IMR-90 (cell line): Measurements from ENCODE around the gene CAMK2D. TPM values are rescaled to one million over a fixed set of nuclear protein-coding genes. Genes with fewer than 3 reads are reported as not detected.

Source experiments
- ATAC-seq: fragments of 200-7000 bp; cut with Tn5 transposase; 2 replicates; pipeline ENCODE4 v1.9.1; 2020; ENCODE audit warnings: low read depth, mild to moderate bottlenecking, moderate library complexity
- BruUV-seq: library from RNA; stranded (reverse); fragments of 400-500 nt; replicated peaks from 2 replicates; lab custom pipeline; 2021; lab: Mats Ljungman, UMichigan
- CTCF ChIA-PET: fragments of 300-600 bp; formaldehyde crosslinking; extraction: SDS; loops from one replicate; lab custom pipeline; 2021; ENCODE audit warnings: antibody characterized with exemption; lab: Yijun Ruan, JAX
- POLR2A ChIA-PET: fragments of 300-600 bp; sonication (Branson Sonifier 250); formaldehyde crosslinking; loops from one replicate; lab custom pipeline; 2022; ENCODE audit warnings: antibody characterized with exemption; ENCODE audit not compliant: unreplicated experiment; lab: Charles Lee
- DNase-seq: peaks from one replicate; pipeline ENCODE4 v3.0.0; 2013
- H2AFZ ChIP-seq: replicated peaks from 2 replicates; pipeline ENCODE3; 2013; ENCODE audit warnings: low read length, mild to moderate bottlenecking; ENCODE audit not compliant: poor library complexity
- H2AK5ac ChIP-seq: 2 replicates; pipeline ENCODE4 v1.6.1; 2013; ENCODE audit warnings: low read depth, low read length, inconsistent platforms
- H2AK9ac ChIP-seq: replicated peaks from 2 replicates; pipeline ENCODE3; 2013; ENCODE audit warnings: mild to moderate bottlenecking, low read depth, low read length, moderate library complexity; ENCODE audit not compliant: poor library complexity
- H2BK120ac ChIP-seq: 2 replicates; pipeline ENCODE4 v1.6.1; 2013; ENCODE audit warnings: low read depth, low read length, inconsistent platforms
- H2BK15ac ChIP-seq: 3 replicates; pipeline ENCODE4 v1.6.1; 2013; ENCODE audit warnings: low read depth, low read length, inconsistent platforms
- H2BK20ac ChIP-seq: 2 replicates; pipeline ENCODE4 v1.6.1; 2013; ENCODE audit warnings: low read depth, mild to moderate bottlenecking, inconsistent platforms, low read length, moderate library complexity
- H2BK5ac ChIP-seq: 2 replicates; pipeline ENCODE4 v1.6.1; 2013; ENCODE audit warnings: mild to moderate bottlenecking, low read depth, low read length, inconsistent platforms; ENCODE audit not compliant: poor library complexity, severe bottlenecking
- H3K14ac ChIP-seq: replicated peaks from 2 replicates; pipeline ENCODE4 v1.6.1; 2013; ENCODE audit warnings: low read depth, low read length, inconsistent platforms
- H3K18ac ChIP-seq: 2 replicates; pipeline ENCODE4 v1.6.1; 2013; ENCODE audit warnings: low read depth, low read length, control low read depth
- H3K23ac ChIP-seq: 2 replicates; pipeline ENCODE4 v1.6.1; 2013; ENCODE audit warnings: low read depth, low read length, inconsistent platforms
- H3K27ac ChIP-seq: 2 replicates; pipeline ENCODE4 v1.5.1; 2013; ENCODE audit warnings: mild to moderate bottlenecking, control low read depth, low read length; ENCODE audit not compliant: insufficient read depth
- H3K27me3 ChIP-seq: 2 replicates; pipeline ENCODE4 v1.6.1; 2013; ENCODE audit warnings: low read length; ENCODE audit not compliant: control insufficient read depth, insufficient read depth
- H3K36me3 ChIP-seq: 2 replicates; pipeline ENCODE4 v1.6.1; 2013; ENCODE audit warnings: low read length, mixed read lengths; ENCODE audit not compliant: control insufficient read depth, insufficient read depth
- H3K4ac ChIP-seq: 2 replicates; pipeline ENCODE4 v1.6.1; 2013; ENCODE audit warnings: low read depth, low read length, inconsistent platforms
- H3K4me1 ChIP-seq: 2 replicates; pipeline ENCODE4 v1.6.1; 2013; ENCODE audit warnings: low read length, mixed read lengths; ENCODE audit not compliant: control insufficient read depth, insufficient read depth
- H3K4me2 ChIP-seq: 2 replicates; pipeline ENCODE4 v1.6.1; 2013; ENCODE audit warnings: low read depth, mild to moderate bottlenecking, control low read depth, low read length, moderate library complexity
- H3K4me3 ChIP-seq: 2 replicates; pipeline ENCODE4 v1.5.1; 2013; ENCODE audit warnings: low read depth, mild to moderate bottlenecking, control low read depth, low read length, moderate library complexity; ENCODE audit not compliant: insufficient read depth
- H3K56ac ChIP-seq: 2 replicates; pipeline ENCODE4 v1.6.1; 2013; ENCODE audit warnings: low read length, inconsistent platforms; ENCODE audit not compliant: insufficient read depth; ENCODE audit errors: extremely low read depth
- H3K79me1 ChIP-seq, 2 experiments: 2 replicates each; pipeline ENCODE4 v1.6.1; 2013; ENCODE audit warnings: low read length in 2 of 2, inconsistent platforms in 1 of 2, low read depth in 1 of 2
- H3K9ac ChIP-seq: 2 replicates; pipeline ENCODE4 v1.6.1; 2013; ENCODE audit warnings: low read depth, low read length, control low read depth
- H3K9me1 ChIP-seq: 2 replicates; pipeline ENCODE4 v1.6.1; 2013; ENCODE audit warnings: low read length, inconsistent platforms; ENCODE audit not compliant: insufficient read depth
- H3K9me3 ChIP-seq: 2 replicates; pipeline ENCODE4 v1.6.1; 2013; ENCODE audit warnings: low read length; ENCODE audit not compliant: control insufficient read depth, insufficient read depth
- H4K20me1 ChIP-seq: 2 replicates; pipeline ENCODE4 v1.6.1; 2013; ENCODE audit warnings: low read length, inconsistent platforms; ENCODE audit not compliant: insufficient read depth
- H4K5ac ChIP-seq: 2 replicates; pipeline ENCODE4 v1.6.1; 2013; ENCODE audit warnings: mild to moderate bottlenecking, low read depth, low read length, control low read depth
- H4K8ac ChIP-seq, 2 experiments: 2 replicates each; pipeline ENCODE4 v1.6.1; 2013; ENCODE audit warnings: low read depth in 2 of 2, low read length in 2 of 2, control low read depth in 1 of 2, inconsistent platforms in 1 of 2
- H4K91ac ChIP-seq: 2 replicates; pipeline ENCODE4 v1.6.1; 2013; ENCODE audit warnings: low read depth, low read length, inconsistent platforms; ENCODE audit not compliant: insufficient read depth
- BHLHE40 ChIP-seq: fragments of 150-350 bp; IDR thresholded peaks from 2 replicates; pipeline ENCODE4 v1.6.1; 2016; ENCODE audit warnings: mild to moderate bottlenecking, low read depth, low read length
- CEBPB ChIP-seq: IDR thresholded peaks from 2 replicates; pipeline ENCODE4 v1.6.1; 2012; ENCODE audit warnings: low read depth, low read length, improper control_type of control experiment
- CHD1 ChIP-seq: IDR thresholded peaks from 2 replicates; pipeline ENCODE4 v1.6.1; 2012; ENCODE audit warnings: low read depth, low read length, improper control_type of control experiment
- CTCF ChIP-seq: conservative IDR thresholded peaks from 2 replicates; pipeline ENCODE4 v1.5.1; 2012; ENCODE audit warnings: mild to moderate bottlenecking, low read depth, low read length, improper control_type of control experiment
- ELK1 ChIP-seq: fragments of 150-350 bp; IDR thresholded peaks from 2 replicates; pipeline ENCODE4 v1.6.1; 2016; ENCODE audit warnings: low read depth, mild to moderate bottlenecking, low read length, moderate library complexity, borderline replicate concordance
- FOS ChIP-seq: fragments of 150-350 bp; IDR thresholded peaks from 2 replicates; pipeline ENCODE4 v1.6.1; 2016; ENCODE audit warnings: low read depth, low read length
- MAFK ChIP-seq: IDR thresholded peaks from 2 replicates; pipeline ENCODE4 v1.6.1; 2012; ENCODE audit warnings: low read depth, low read length, improper control_type of control experiment
- MAZ ChIP-seq: IDR thresholded peaks from 2 replicates; pipeline ENCODE4 v1.6.1; 2012; ENCODE audit warnings: low read depth, mild to moderate bottlenecking, low read length, improper control_type of control experiment, moderate library complexity, borderline replicate concordance
- MXI1 ChIP-seq: IDR thresholded peaks from 2 replicates; pipeline ENCODE4 v1.6.1; 2012; ENCODE audit warnings: low read depth, mild to moderate bottlenecking, low read length, moderate library complexity, borderline replicate concordance
- NFE2L2 ChIP-seq: fragments of 150-350 bp; IDR thresholded peaks from 2 replicates; pipeline ENCODE4 v1.6.1; 2016; ENCODE audit warnings: low read depth, mild to moderate bottlenecking, low read length
- POLR2A ChIP-seq: IDR thresholded peaks from 2 replicates; pipeline ENCODE4 v1.6.1; 2012; ENCODE audit warnings: mild to moderate bottlenecking, low read depth, low read length
- RAD21 ChIP-seq: IDR thresholded peaks from 2 replicates; pipeline ENCODE4 v1.6.1; 2012; ENCODE audit warnings: low read length, improper control_type of control experiment
- RCOR1 ChIP-seq: IDR thresholded peaks from 2 replicates; pipeline ENCODE4 v1.6.1; 2012; ENCODE audit warnings: mild to moderate bottlenecking, low read length, improper control_type of control experiment; ENCODE audit not compliant: insufficient replicate concordance
- RFX5 ChIP-seq: IDR thresholded peaks from 2 replicates; pipeline ENCODE4 v1.8.0; 2012; ENCODE audit warnings: low read depth, mild to moderate bottlenecking, low read length, moderate library complexity
- SMC3 ChIP-seq: fragments of 150-350 bp; IDR thresholded peaks from 2 replicates; pipeline ENCODE4 v1.6.1; 2016; ENCODE audit warnings: low read depth, mild to moderate bottlenecking, antibody characterized with exemption, low read length, moderate library complexity
- WGBS, 2 experiments: methylation state at CpG; one replicate each; pipeline versions ENCODE4 v1.1.5 to v1.1.7; 2013; ENCODE audit warnings: missing lambda C conversion rate in 2 of 2; ENCODE audit not compliant: insufficient read length in 1 of 2; ENCODE audit errors: extremely low coverage in 2 of 2; 5-methylcytosine and 5-hydroxymethylcytosine counted together
- dilution Hi-C: fragments of 300-500 bp; cut with HindIII; formaldehyde crosslinking; loops from one replicate; pipeline ENCODE4 v1.14.3; 2018; ENCODE audit warnings: low sequenced_read_pairs; ENCODE audit not compliant: unreplicated experiment
- in situ Hi-C: fragments of 300-500 bp; cut with MboI; formaldehyde crosslinking; loops from 3 replicates; pipeline ENCODE4 v1.14.3; 2019; ENCODE audit warnings: low sequenced_read_pairs, inconsistent platforms, mixed read lengths
- intact Hi-C: fragments of 100-400 bp; cut with micrococcal nuclease; formaldehyde crosslinking; loops from 2 replicates; pipeline ENCODE4 v1.10.0; 2022
- polyA plus RNA-seq, 3 experiments: library from polyadenylated mRNA; depleted of rRNA; stranded (reverse); fragments of >200 nt; gene quantifications; 2 replicates each; pipeline ENCODE4 v1.2.3, GENCODE V29; 2012; ENCODE audit warnings: low replicate concordance in 1 of 3
- total RNA-seq: library from RNA; depleted of rRNA; stranded (reverse); fragments of >200 nt; gene quantifications from 2 replicates; pipeline ENCODE4 v1.2.3, GENCODE V29; 2012

CAMK2D gene
- total and polyA plus RNA-seq, 2 of the 4 experiments (the other 2 are of a cell fraction), result 44.6 to 156 TPM

- ATAC-seq (peak; percentile 73), DNase-seq (peak; percentile 82)
- in situ Hi-C loops, result no loop called here
- Histone ChIP-seq H3K4me1 (peaks cover 9% of the 10 kb centered on the region), H2AK9ac (no peak overlapping the region), H3K4me2 (no peak overlapping the region), H2BK15ac (no peak overlapping the region), H3K27ac (no peak overlapping the region), H3K18ac (no peak overlapping the region), H2AFZ (no peak overlapping the region), H3K56ac (no peak overlapping the region), H3K9me1 (peaks cover 7% of the 10 kb centered on the region; the same call in 1 of the 2 replicates), H3K9me3 (no peaks in the 10 kb centered on the region), H3K23ac (peak overlapping the region; percentile 34; the same call in 1 of the 2 replicates), H2BK120ac (no peak overlapping the region), H2AK5ac (no peak overlapping the region), H3K36me3 (no peaks in the 10 kb centered on the region), H4K20me1 (peaks cover 24% of the 10 kb centered on the region; the same call in 1 of the 2 replicates), H4K8ac (no peak overlapping the region), H3K27me3 (no peaks in the 10 kb centered on the region), H3K14ac (no peak overlapping the region), H3K79me1 (peaks cover 32 to 51% of the 10 kb centered on the region in 2 experiments), H3K4me3 (no peak overlapping the region), H3K4ac (no peak overlapping the region), H2BK20ac (no peak overlapping the region), H4K91ac (no peak overlapping the region), H4K5ac (no peak overlapping the region), H2BK5ac (no peak overlapping the region), H3K9ac (no peak overlapping the region)
- no TSS peak for BruUV-seq
- dilution Hi-C loops, result no loop called here
- ChIA-PET CTCF (interaction anchor here (0.6 kb wide), 2 partner anchors 237 to 312 kb away, joined by 3 read pairs; no protein-coding TSS in a partner anchor), POLR2A (no interaction called here)
- intact Hi-C loops, result no loop called here
- 0% methylated on average over 1 of the region's 5 CpGs; no CpG with 5 or more reads in 1 of the 2 experiments for WGBS, 2 experiments
- TF ChIP-seq RCOR1 (no peak), CHD1 (no peak), RFX5 (no peak), RAD21 (no peak), POLR2A (no peak), NFE2L2 (peak; percentile 61), CEBPB (no peak), FOS (no peak), MXI1 (no peak), MAFK (peak; percentile 96), ELK1 (no peak), CTCF (no peak), MAZ (no peak), BHLHE40 (no peak), SMC3 (no peak)
These were observed 115.6 kb downstream of the CAMK2D start for GRCh38 chr4:113645771-113646441.
